Astrocyte (in vitro differentiated cells and primary cell): ENCODE results near the gene PIP4K2C. TPM values are rescaled to one million over a fixed set of nuclear protein-coding genes. Genes with fewer than 3 reads are reported as not detected.

Experiments used
- DNase-seq: peaks from one replicate; pipeline ENCODE4 v3.0.0-alpha.2; 2010; ENCODE audit warnings: low read depth
- FAIRE-seq: peaks from 2 replicates; lab custom pipeline; 2011; peaks lifted over from hg19 to GRCh38; lab: Jason Lieb, UNC
- H2AFZ ChIP-seq: 2 replicates; pipeline ENCODE4 v1.6.0; 2012; ENCODE audit warnings: low read depth, low read length, inconsistent platforms
- H3K27ac ChIP-seq: 2 replicates; pipeline ENCODE4 v1.5.1; 2011; ENCODE audit warnings: low read depth, low read length, inconsistent platforms
- H3K27me3 ChIP-seq: 2 replicates; pipeline ENCODE4 v1.6.0; 2011; ENCODE audit warnings: low read length, inconsistent platforms; ENCODE audit not compliant: insufficient read depth
- H3K36me3 ChIP-seq: 2 replicates; pipeline ENCODE4 v1.5.1; 2011; ENCODE audit warnings: low read length, inconsistent platforms; ENCODE audit not compliant: insufficient read depth
- H3K4me1 ChIP-seq: 2 replicates; pipeline ENCODE4 v1.5.1; 2011; ENCODE audit warnings: low read length, inconsistent platforms; ENCODE audit not compliant: insufficient read depth
- H3K4me2 ChIP-seq: 2 replicates; pipeline ENCODE4 v1.6.0; 2012; ENCODE audit warnings: low read length, inconsistent platforms
- H3K4me3 ChIP-seq: 2 replicates; pipeline ENCODE4 v1.5.1; 2011; ENCODE audit warnings: low read depth, mild to moderate bottlenecking, low read length, inconsistent platforms; ENCODE audit not compliant: insufficient read depth
- H3K79me2 ChIP-seq: 2 replicates; pipeline ENCODE4 v1.6.0; 2012; ENCODE audit warnings: mild to moderate bottlenecking, low read length, inconsistent platforms; ENCODE audit not compliant: insufficient read depth
- H3K9ac ChIP-seq: 2 replicates; pipeline ENCODE4 v1.6.0; 2012; ENCODE audit warnings: mild to moderate bottlenecking, low read length, inconsistent platforms
- H3K9me3 ChIP-seq: 2 replicates; pipeline ENCODE4 v1.5.1; 2012; ENCODE audit warnings: low read depth, mild to moderate bottlenecking, low read length, inconsistent platforms; ENCODE audit not compliant: insufficient read depth
- H4K20me1 ChIP-seq: 2 replicates; pipeline ENCODE4 v1.6.0; 2012; ENCODE audit warnings: low read length, inconsistent platforms; ENCODE audit not compliant: insufficient read depth
- H3K27ac Mint-ChIP-seq: one replicate; pipeline ENCODE4 v1.8.0; 2021; ENCODE audit warnings: mild to moderate bottlenecking, mixed read lengths; ENCODE audit not compliant: unreplicated experiment
- H3K27me3 Mint-ChIP-seq: one replicate; pipeline ENCODE4 v1.8.0; 2021; ENCODE audit warnings: low read depth, mixed read lengths; ENCODE audit not compliant: unreplicated experiment
- H3K36me3 Mint-ChIP-seq: one replicate; pipeline ENCODE4 v1.8.0; 2021; ENCODE audit warnings: low read depth, mixed read lengths; ENCODE audit not compliant: unreplicated experiment
- H3K4me1 Mint-ChIP-seq: one replicate; pipeline ENCODE4 v1.8.0; 2021; ENCODE audit warnings: low read depth, mixed read lengths; ENCODE audit not compliant: unreplicated experiment
- H3K4me3 Mint-ChIP-seq: one replicate; pipeline ENCODE4 v1.8.0; 2021; ENCODE audit warnings: mild to moderate bottlenecking, moderate library complexity, mixed read lengths; ENCODE audit not compliant: unreplicated experiment
- H3K9me3 Mint-ChIP-seq: one replicate; pipeline ENCODE4 v1.8.0; 2021; ENCODE audit warnings: mild to moderate bottlenecking, mixed read lengths; ENCODE audit not compliant: unreplicated experiment
- CTCF ChIP-seq: IDR thresholded peaks from 2 replicates; pipeline ENCODE4 v1.5.1; 2011; ENCODE audit warnings: low read depth, mild to moderate bottlenecking, inconsistent platforms, low read length, moderate library complexity; ENCODE audit not compliant: insufficient read depth
- EZH2 ChIP-seq: IDR thresholded peaks from 2 replicates; pipeline ENCODE4 v1.6.1; 2012; ENCODE audit warnings: mild to moderate bottlenecking, low read length, inconsistent platforms; ENCODE audit not compliant: insufficient read depth
- total RNA-seq: library from RNA; stranded (reverse); gene quantifications from 2 replicates; pipeline ENCODE4 v1.2.1, GENCODE V29; 2021

Gene PIP4K2C
- total RNA-seq, 1 donor from 2014 or later, result 43.3 TPM

DNA sequence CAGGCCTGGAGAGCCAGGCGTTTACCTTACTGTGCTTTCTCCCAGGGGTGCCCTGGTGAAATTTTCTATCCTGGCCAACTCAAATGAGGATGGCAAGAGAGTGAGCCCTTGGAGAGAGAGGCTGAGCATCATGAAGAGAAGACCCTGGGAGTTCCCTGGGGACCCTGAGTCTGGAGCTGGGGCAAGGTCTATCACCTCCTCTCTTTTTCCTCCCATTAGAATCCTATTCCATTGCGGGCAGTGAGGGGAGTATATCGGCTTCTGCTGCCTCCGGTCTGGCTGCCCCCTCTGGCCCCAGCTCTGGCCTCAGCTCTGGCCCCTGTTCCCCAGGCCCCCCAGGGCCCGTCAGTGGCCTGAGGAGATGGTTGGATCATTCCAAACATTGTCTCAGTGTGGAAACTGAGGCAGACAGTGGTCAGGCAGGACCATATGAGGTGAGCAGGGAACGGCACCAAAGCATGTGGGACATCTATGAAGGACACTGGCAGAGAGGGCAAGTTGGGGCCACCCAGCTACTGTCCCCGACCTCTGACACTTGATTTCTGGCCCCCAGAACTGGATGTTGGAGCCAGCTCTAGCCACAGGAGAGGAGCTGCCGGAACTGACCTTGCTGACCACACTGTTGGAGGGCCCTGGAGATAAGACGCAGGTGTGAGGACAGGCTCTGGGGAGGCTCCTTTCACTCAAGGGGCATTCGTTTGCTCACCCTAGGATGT lies 21.9 kb downstream of the PIP4K2C start:
- Mint-ChIP-seq H3K9me3 (no peaks in the 10 kb centered on the region), H3K4me3 (peak overlapping the region; percentile 87), H3K27ac (no peak overlapping the region), H3K4me1 (peaks cover 10% of the 10 kb centered on the region), H3K27me3 (peaks cover 40% of the 10 kb centered on the region), H3K36me3 (peaks cover 45% of the 10 kb centered on the region)
- no peaks in the 10 kb centered on the region for H3K79me2 ChIP-seq
- no peak overlapping the region for H3K27ac ChIP-seq
- FAIRE-seq, result no peak
- H3K4me3 ChIP-seq, result no peak overlapping the region
- no peak overlapping the region for H3K9ac ChIP-seq
- H3K4me1 ChIP-seq, result peaks cover 14% of the 10 kb centered on the region
- peak overlapping the region; percentile 89 for H3K4me2 ChIP-seq
- H4K20me1 ChIP-seq, result peaks cover 3% of the 10 kb centered on the region
- no peak for DNase-seq
- TF ChIP-seq EZH2, result no peak
- no peak for TF ChIP-seq CTCF
- no peaks in the 10 kb centered on the region for H3K36me3 ChIP-seq
- no peaks in the 10 kb centered on the region for H3K9me3 ChIP-seq
- no peaks in the 10 kb centered on the region for H3K27me3 ChIP-seq
- H2AFZ ChIP-seq, result no peak overlapping the region

DNA sequence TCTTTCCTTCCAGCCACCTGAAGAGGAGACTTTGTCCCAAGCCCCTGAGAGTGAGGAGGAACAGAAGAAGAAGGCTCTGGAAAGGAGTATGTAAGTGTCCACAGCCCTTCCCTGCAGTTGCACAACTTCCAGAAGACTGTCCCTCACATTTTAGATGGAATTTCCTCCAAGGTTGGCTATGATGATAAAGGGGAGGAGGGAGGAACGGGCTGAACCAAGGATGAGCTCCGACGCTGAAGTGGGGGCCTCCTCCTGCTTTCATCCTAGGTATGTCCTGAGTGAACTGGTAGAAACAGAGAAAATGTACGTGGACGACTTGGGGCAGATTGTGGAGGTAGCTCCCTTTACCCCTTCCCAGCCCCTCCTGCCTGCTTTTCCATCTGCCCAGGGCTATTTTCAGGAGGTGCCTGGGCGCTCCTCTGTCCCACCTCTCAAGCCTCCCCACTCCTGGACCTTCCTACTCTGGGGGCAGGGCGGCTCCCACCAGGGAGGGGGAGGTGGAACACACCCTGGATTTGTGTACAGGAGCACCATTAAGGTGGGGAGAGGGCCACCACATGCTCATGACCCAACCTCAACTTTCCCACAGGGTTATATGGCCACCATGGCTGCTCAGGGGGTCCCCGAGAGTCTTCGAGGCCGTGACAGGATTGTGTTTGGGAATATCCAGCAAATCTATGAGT lies 22.6 kb downstream of the PIP4K2C start:
- Mint-ChIP-seq H3K36me3 (peaks cover 45% of the 10 kb centered on the region), H3K4me3 (no peak overlapping the region), H3K4me1 (peaks cover 10% of the 10 kb centered on the region), H3K27me3 (peaks cover 45% of the 10 kb centered on the region), H3K27ac (no peak overlapping the region), H3K9me3 (no peaks in the 10 kb centered on the region)
- Histone ChIP-seq H3K4me3 (no peak overlapping the region), H3K27me3 (no peaks in the 10 kb centered on the region), H3K27ac (no peak overlapping the region), H2AFZ (no peak overlapping the region), H3K9ac (no peak overlapping the region), H3K4me2 (no peak overlapping the region), H3K79me2 (no peaks in the 10 kb centered on the region), H3K36me3 (no peaks in the 10 kb centered on the region), H3K4me1 (peaks cover 14% of the 10 kb centered on the region), H4K20me1 (peaks cover 3% of the 10 kb centered on the region), H3K9me3 (no peaks in the 10 kb centered on the region)
- no peak for FAIRE-seq
- DNase-seq, result no peak
- no peak for TF ChIP-seq EZH2
- no peak for TF ChIP-seq CTCF
